Activated effector memory CD4-positive, alpha-beta T cell treated with anti-CD3 and anti-CD28 coated beads, Interleukin-2, amount 50 U/mL, for 16 hours (primary cell): ENCODE measurements around the gene PRADC1.
"Not testable (repeated sequence)": the region's sequence is repeated elsewhere in the genome, so short reads cannot be mapped to it uniquely, and the experiment has no call there.

ENCODE experiments used
- DNase-seq: peaks from one replicate; pipeline ENCODE4 v3.0.0-alpha.2; 2020

The PRADC1 gene

GRCh38 chr2:73200281-73200680 lies 32.8 kb downstream of the PRADC1 start:
- not testable (repeated sequence) for DNase-seq

- DNase-seq = no peak
These were observed 35.5 kb downstream of the PRADC1 start for GRCh38 chr2:73197579-73197978.

GRCh38 chr2:73187549-73187948 lies 45.5 kb downstream of the PRADC1 start:
- DNase-seq = no peak

- DNase-seq = no peak
These were observed 47.1 kb downstream of the PRADC1 start for GRCh38 chr2:73185965-73186364.
